Measurements from ENCODE around the gene DOCK9. TPM values are rescaled to one million over a fixed set of nuclear protein-coding genes. Genes with fewer than 3 reads are reported as not detected.

Gene DOCK9
- total and polyA plus RNA-seq, 2 experiments from 2014 or later = 8.5 to 57.7 TPM

- Histone ChIP-seq H3K36me3 (ENCODE audit: insufficient read depth) (no peaks in the 10 kb centered on the region), H3K9me2 (ENCODE audit: insufficient read depth) (no peaks in the 10 kb centered on the region), H3K27ac (ENCODE audit: low read depth) (no peak overlapping the region), H4K20me1 (replicated peaks; ENCODE audit: insufficient read depth) (no peaks in the 10 kb centered on the region), H3K4me1 (ENCODE audit: insufficient read depth) (peaks cover 7% of the 10 kb centered on the region), H3K27me3 (ENCODE audit: insufficient read depth) (no peaks in the 10 kb centered on the region), H3K79me2 (replicated peaks; ENCODE audit: insufficient read depth) (no peaks in the 10 kb centered on the region), H3K4me2 (no peak overlapping the region), H3K4me3 (no peak overlapping the region), H2AFZ (no peak overlapping the region), H3F3A (replicated peaks; ENCODE audit: low read depth) (no peaks in the 10 kb centered on the region)
- TF ChIP-seq REST (IDR thresholded peaks at IDR 0.05; ENCODE audit: unreplicated experiment) = no peak
- no peak for TF ChIP-seq EZH2 (IDR thresholded peaks at IDR 0.05; ENCODE audit: low read depth, unreplicated experiment)
- no peak for TF ChIP-seq EZH2phosphoT487 (IDR thresholded peaks at IDR 0.05; ENCODE audit: unreplicated experiment)
- Mint-ChIP-seq H3K36me3 (ENCODE audit: low read depth) (no peaks in the 10 kb centered on the region), H3K27ac (no peak overlapping the region), H3K4me1 (peaks cover 24% of the 10 kb centered on the region), H3K9me3 (no peaks in the 10 kb centered on the region), H3K27me3 (ENCODE audit: insufficient read depth, low read depth, poor library complexity) (no peaks in the 10 kb centered on the region), H3K4me3 (no peak overlapping the region)
- no peak for DNase-seq (ENCODE audit: low spot score)
- no peak for ATAC-seq
These were observed 56.1 kb downstream of the DOCK9 start for GRCh38 chr13:98921786-98922185.

- no peaks in the 10 kb centered on the region for H3K27me3 Mint-ChIP-seq (ENCODE audit: insufficient read depth, low read depth, poor library complexity)
- no peak overlapping the region for H3K4me3 ChIP-seq
- ATAC-seq = no peak
- H3K4me2 ChIP-seq = no peak overlapping the region
- peaks cover 18% of the 10 kb centered on the region for H3K4me1 Mint-ChIP-seq
- H3F3A ChIP-seq (replicated peaks; ENCODE audit: low read depth) = no peaks in the 10 kb centered on the region
- H4K20me1 ChIP-seq (replicated peaks; ENCODE audit: insufficient read depth) = no peaks in the 10 kb centered on the region
- no peak overlapping the region for H3K27ac Mint-ChIP-seq
- no peaks in the 10 kb centered on the region for H3K9me2 ChIP-seq (ENCODE audit: insufficient read depth)
- peaks cover 7% of the 10 kb centered on the region for H3K4me1 ChIP-seq (ENCODE audit: insufficient read depth)
- no peak overlapping the region for H3K27ac ChIP-seq (ENCODE audit: low read depth)
- no peak overlapping the region for H2AFZ ChIP-seq
- H3K36me3 ChIP-seq (ENCODE audit: insufficient read depth) = no peaks in the 10 kb centered on the region
- H3K27me3 ChIP-seq (ENCODE audit: insufficient read depth) = no peaks in the 10 kb centered on the region
- no peaks in the 10 kb centered on the region for H3K9me3 Mint-ChIP-seq
- H3K79me2 ChIP-seq (replicated peaks; ENCODE audit: insufficient read depth) = no peaks in the 10 kb centered on the region
- no peak overlapping the region for H3K4me3 Mint-ChIP-seq
- no peaks in the 10 kb centered on the region for H3K36me3 Mint-ChIP-seq (ENCODE audit: low read depth)
- no peak for DNase-seq (ENCODE audit: low spot score)
- TF ChIP-seq CTCF (conservative IDR thresholded peaks at IDR 0.05; ENCODE audit: low read depth in 2 of 2) (no peak), EZH2phosphoT487 (IDR thresholded peaks at IDR 0.05; ENCODE audit: unreplicated experiment) (no peak), JUNB (IDR thresholded peaks at IDR 0.05; ENCODE audit: unreplicated experiment) (no peak), ZNF114 (CRISPR knock-in tag; IDR thresholded peaks at IDR 0.05) (no peak), ETS1 (IDR thresholded peaks at IDR 0.05) (no peak), NANOG (IDR thresholded peaks at IDR 0.05; ENCODE audit: borderline replicate concordance) (no peak), STAT1 (IDR thresholded peaks at IDR 0.05; ENCODE audit: unreplicated experiment) (no peak)
These were observed 56.8 kb downstream of the DOCK9 start for GRCh38 chr13:98921015-98921580.
